DND-41 (cell line): ENCODE data around the gene PSMB9.

ENCODE experiments used
- ATAC-seq: fragments of 200-7000 bp; cut with Tn5 transposase; 3 replicates; pipeline ENCODE4 v1.9.1; 2021; ENCODE audit warnings: low read depth; ENCODE audit not compliant: insufficient read depth
- DNase-seq: peaks from one replicate; pipeline ENCODE4 v3.0.0-alpha.2; 2020
- H2AFZ ChIP-seq: 2 replicates; pipeline ENCODE4 v1.6.0; 2012; ENCODE audit warnings: low read depth, low read length
- H3K27ac ChIP-seq: 2 replicates; pipeline ENCODE4 v1.5.1; 2012; ENCODE audit warnings: low read length, inconsistent platforms
- H3K27me3 ChIP-seq: fragments of 200-600 bp; sonication (generic); 2 replicates; pipeline ENCODE4 v1.6.0; 2012; ENCODE audit warnings: low read length, mild to moderate bottlenecking, inconsistent platforms; ENCODE audit not compliant: insufficient read depth, poor library complexity
- H3K36me3 ChIP-seq: 2 replicates; pipeline ENCODE4 v1.5.1; 2012; ENCODE audit warnings: low read length, inconsistent platforms; ENCODE audit not compliant: insufficient read depth
- H3K4me1 ChIP-seq: 2 replicates; pipeline ENCODE4 v1.5.1; 2012; ENCODE audit warnings: mild to moderate bottlenecking, low read length; ENCODE audit not compliant: insufficient read depth
- H3K4me2 ChIP-seq: 2 replicates; pipeline ENCODE4 v1.6.0; 2012; ENCODE audit warnings: mild to moderate bottlenecking, moderate library complexity, low read length, inconsistent platforms; ENCODE audit not compliant: insufficient read depth
- H3K4me3 ChIP-seq, 2 experiments: fragments of 200-600 bp in 1 of 2; shearing (Covaris generic) in 1 of 2; 2 replicates each; pipeline ENCODE4 v1.5.1; 2012 to 2016; ENCODE audit warnings: inconsistent platforms in 2 of 2, low read length in 2 of 2, mild to moderate bottlenecking in 2 of 2, low read depth in 1 of 2, moderate library complexity in 1 of 2
- H3K79me2 ChIP-seq: 2 replicates; pipeline ENCODE4 v1.6.0; 2012; ENCODE audit warnings: low read length, inconsistent platforms; ENCODE audit not compliant: insufficient read depth
- H3K9ac ChIP-seq: 2 replicates; pipeline ENCODE4 v1.6.0; 2012; ENCODE audit warnings: low read depth, mild to moderate bottlenecking, inconsistent platforms, low read length, moderate library complexity
- H3K9me3 ChIP-seq: 2 replicates; pipeline ENCODE4 v1.5.1; 2012; ENCODE audit warnings: low read length, moderate library complexity, mild to moderate bottlenecking, inconsistent platforms; ENCODE audit not compliant: insufficient read depth, severe bottlenecking
- H4K20me1 ChIP-seq: 2 replicates; pipeline ENCODE4 v1.6.0; 2012; ENCODE audit warnings: low read length; ENCODE audit not compliant: insufficient read depth
- CTCF ChIP-seq: IDR thresholded peaks from 2 replicates; pipeline ENCODE4 v1.5.1; 2012; ENCODE audit warnings: borderline replicate concordance, low read length, moderate library complexity, mild to moderate bottlenecking; ENCODE audit not compliant: poor library complexity, severe bottlenecking; ENCODE audit errors: extremely low read depth
- EZH2 ChIP-seq: IDR thresholded peaks from 3 replicates; pipeline ENCODE4 v1.6.1; 2012; ENCODE audit warnings: borderline replicate concordance, low read depth, mild to moderate bottlenecking, moderate library complexity, low read length, inconsistent platforms; ENCODE audit not compliant: severe bottlenecking

Gene PSMB9

GRCh38 chr6:32816746-32817204 is 37.2 kb upstream of the PSMB9 start, which contains the start of gene HLA-DOB:
Gene HLA-DOB, minus strand, starts transcription at chr6:32817002. Its CDS starts 51 bp downstream, at chr6:32816951.
- ATAC-seq (no peak), DNase-seq (no peak)
- no peaks in the 10 kb centered on the region for H4K20me1 ChIP-seq
- H3K27ac ChIP-seq, result no peak within 1 kb of the TSS
- no peak for TF ChIP-seq CTCF
- TF ChIP-seq EZH2, result no peak
- H3K79me2 ChIP-seq, result no peaks in the 10 kb centered on the region
- no peak within 1 kb of the TSS for H2AFZ ChIP-seq
- no peak within 1 kb of the TSS for H3K9ac ChIP-seq
- H3K4me1 ChIP-seq, result no peaks in the 10 kb centered on the region
- no peak within 1 kb of the TSS for H3K4me2 ChIP-seq
- no peaks in the 10 kb centered on the region for H3K9me3 ChIP-seq
- no peak within 1 kb of the TSS for H3K4me3 ChIP-seq
- peaks cover 6% of the 10 kb centered on the region for H3K27me3 ChIP-seq
- no peaks in the 10 kb centered on the region for H3K36me3 ChIP-seq

- H4K20me1 ChIP-seq, result no peaks in the 10 kb centered on the region
- DNase-seq (no peak), ATAC-seq (no peak)
- no peaks in the 10 kb centered on the region for H3K9me3 ChIP-seq
- no peak overlapping the region for H3K4me2 ChIP-seq
- no peak overlapping the region for H3K27ac ChIP-seq
- H3K79me2 ChIP-seq, result no peaks in the 10 kb centered on the region
- H3K9ac ChIP-seq, result no peak overlapping the region
- TF ChIP-seq EZH2 (no peak), CTCF (no peak)
- no peaks in the 10 kb centered on the region for H3K36me3 ChIP-seq
- H3K4me1 ChIP-seq, result no peaks in the 10 kb centered on the region
- no peak overlapping the region for H3K4me3 ChIP-seq
- no peak overlapping the region for H2AFZ ChIP-seq
- no peaks in the 10 kb centered on the region for H3K27me3 ChIP-seq
Measured at GRCh38 chr6:32818867-32819266, 35.1 kb upstream of the PSMB9 start.

GRCh38 chr6:32819729-32820128 is 34.3 kb upstream of the PSMB9 start:
- no peak overlapping the region for H3K4me2 ChIP-seq

More at GRCh38 chr6:32819729-32820128, 34.3 kb upstream of the PSMB9 start:
- H3K9me3 ChIP-seq, result no peaks in the 10 kb centered on the region
- no peaks in the 10 kb centered on the region for H3K36me3 ChIP-seq
- ATAC-seq (no peak), DNase-seq (no peak)
- H4K20me1 ChIP-seq, result no peaks in the 10 kb centered on the region
- no peaks in the 10 kb centered on the region for H3K4me1 ChIP-seq
- TF ChIP-seq EZH2 (no peak), CTCF (no peak)
- no peak overlapping the region for H3K27ac ChIP-seq
- no peak overlapping the region for H3K4me3 ChIP-seq
- no peaks in the 10 kb centered on the region for H3K79me2 ChIP-seq
- H3K9ac ChIP-seq, result no peak overlapping the region
- no peaks in the 10 kb centered on the region for H3K27me3 ChIP-seq
- H2AFZ ChIP-seq, result no peak overlapping the region
